SKM-1 (cell line): ENCODE results near the gene INPP5A.
A peak's percentile ranks its signal among the peaks of the same experiment; 100 is the strongest.

Experiments used
- DNase-seq: peaks from one replicate; lab custom pipeline; 2025; ENCODE audit not compliant: unreplicated experiment; lab: John Stamatoyannopoulos, UW

INPP5A gene

DNA sequence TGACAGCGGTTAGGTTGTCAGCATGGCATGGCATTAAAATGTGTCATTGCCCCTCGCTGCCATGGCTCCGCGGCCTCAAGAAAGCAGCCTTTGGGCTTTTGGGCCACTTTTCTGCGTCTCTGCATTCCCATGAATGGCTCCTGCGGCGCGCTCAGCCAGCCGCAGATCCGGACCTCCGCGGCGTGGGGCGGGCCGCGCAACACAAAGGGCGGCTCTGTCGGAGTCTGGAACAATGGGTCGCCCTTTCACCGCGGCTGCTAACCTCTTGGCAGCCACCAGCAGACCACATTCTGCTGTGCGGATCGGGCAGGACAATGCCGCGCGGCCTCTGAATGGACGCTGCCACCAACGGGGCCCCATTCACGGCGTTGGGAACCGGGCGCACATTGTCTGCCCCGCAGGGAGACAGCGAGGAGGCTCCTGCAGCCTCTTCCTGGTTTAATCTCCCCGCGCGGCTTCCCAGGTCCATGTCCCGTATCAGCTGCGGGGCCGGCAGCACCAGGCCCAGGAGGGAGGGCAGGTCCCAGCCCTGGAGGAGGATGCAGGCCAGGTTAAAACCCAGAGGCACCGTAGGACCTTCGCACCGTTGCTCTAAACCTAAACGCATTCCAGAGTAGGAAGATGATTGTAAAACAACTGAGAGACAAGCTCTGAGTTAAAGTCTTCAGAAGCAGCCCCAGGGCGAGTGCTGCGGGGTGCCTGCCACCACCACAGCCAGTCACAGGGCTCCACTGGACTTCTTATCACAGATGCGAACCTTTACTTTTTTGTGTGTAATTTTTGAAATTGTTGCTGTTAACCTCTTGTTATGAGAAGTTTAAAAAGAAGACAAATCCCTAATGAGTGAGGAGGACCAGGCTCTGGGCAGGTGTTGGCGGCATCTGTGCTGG, 176.8 kb downstream of the INPP5A start:
- DNase-seq, result no peak

DNA sequence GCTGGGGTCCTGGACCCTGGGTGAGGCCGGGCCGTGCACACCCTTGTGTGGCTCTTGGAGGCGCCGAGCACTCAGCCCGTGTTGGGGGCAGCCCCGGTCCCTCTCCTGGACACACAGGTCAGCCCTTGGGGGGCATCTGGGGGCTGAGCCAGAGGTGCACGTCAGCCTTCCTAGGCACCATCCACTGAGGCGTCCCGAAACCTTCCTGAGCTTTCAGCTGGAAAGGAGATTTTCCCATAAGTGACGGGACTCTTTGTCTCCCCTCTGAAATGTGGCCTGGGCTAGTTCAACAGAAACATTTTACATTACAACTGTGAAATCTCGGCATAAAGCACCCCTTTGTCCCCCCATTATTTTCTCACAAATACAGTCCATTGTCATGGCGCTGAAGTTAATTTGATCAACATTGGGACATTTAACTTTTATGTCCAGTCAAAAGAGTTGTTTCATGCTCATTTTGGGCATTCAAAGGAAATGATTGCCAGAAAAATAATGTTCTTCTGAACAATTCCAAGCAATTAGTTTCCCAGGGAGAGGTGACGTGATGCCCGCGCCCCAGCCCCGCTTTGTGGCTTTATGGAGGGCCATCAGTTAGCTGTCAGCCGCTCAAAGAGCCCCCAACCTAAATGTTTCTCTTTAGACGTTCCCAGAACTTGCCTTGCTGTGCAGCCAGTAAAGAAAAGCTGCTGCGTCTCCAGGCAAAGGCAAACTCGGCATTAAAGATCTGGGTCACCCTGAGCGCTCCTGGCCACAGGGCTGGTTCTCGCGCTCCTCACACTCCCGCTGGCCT, 177.6 kb downstream of the INPP5A start:
- DNase-seq, result no peak

DNA sequence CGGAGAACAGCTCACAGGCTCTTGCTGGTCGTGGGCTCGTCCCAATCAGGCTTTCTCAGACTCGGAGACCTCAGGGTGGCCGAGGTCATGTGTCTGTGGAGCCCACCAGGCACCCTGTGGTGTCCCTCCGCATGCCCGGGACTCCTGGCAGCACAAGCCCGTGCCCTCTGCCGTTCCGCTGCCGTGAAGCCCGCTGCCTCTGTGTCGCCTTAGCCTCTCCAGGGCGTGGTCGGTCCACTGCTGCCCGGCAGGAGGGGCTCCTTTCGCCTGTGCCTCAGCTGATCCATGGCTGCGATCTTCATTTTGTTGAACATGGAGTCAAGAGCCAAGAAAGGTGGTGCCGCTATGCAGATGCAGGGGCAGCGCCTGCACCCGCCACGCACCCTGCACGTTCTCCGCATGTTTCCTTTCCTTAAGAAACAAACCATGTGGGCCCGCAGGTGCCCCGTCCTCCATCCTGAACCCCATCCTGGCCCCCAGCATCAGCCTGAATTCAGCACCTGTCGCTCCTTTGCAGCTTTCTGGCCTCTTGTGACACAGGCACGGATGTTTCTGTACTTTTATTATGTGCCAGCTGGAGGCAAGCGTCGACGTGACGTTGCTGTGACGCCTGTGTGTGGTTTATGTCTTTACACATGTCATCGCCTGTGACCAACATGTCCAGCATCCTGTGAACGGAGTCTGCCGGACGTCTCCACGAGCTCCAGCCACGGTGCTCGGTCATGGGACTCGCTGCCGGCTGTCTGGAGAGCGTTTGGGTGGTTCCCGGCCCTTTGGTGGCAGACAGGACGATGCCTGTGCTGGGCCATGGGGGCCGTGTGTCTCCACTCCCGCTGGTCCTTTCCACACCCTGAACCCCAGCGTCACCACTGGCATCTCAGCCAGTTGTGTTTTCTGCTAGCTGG, 178.4 kb downstream of the INPP5A start:
- DNase-seq, result no peak

DNA sequence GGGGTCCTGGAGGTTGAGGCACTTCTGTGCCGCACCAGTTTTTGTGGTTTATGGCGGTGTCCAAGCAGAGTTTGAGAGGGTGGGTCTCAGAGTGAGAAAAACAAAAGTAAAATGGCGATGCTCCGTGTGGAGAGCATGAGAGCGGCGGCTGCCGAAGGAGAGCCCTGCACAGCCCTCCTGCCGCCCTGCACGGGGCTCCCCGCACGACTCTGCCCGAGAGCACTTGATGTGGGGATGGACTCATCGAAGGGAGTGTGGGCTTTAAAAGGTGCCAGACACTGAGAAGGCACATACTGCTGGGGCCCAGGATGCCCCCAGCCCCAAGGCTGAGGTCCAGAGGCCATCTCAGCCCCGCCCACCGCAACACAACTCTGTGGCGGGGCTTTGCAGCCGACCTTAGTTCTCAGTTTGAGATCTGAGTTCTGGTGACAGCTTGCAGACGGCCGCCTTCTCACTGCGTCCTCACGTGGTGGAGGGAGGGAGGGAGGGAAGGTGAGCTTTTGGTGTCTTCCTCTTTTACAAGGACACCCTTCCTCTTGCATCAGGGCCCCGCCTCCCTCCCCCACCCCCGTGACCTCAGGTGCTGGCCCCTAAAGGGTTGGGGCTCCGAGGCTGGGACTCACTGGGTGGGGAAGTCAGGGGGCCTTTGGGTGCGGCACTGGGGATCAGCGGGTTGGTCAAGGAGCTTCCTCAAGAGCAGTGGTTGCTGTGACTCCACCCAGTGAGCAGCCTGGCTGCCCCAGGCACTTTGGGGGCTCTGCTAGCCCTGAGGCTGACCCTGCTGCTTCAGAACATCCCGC, 179.3 kb downstream of the INPP5A start:
- DNase-seq, result peak; percentile 63

DNA sequence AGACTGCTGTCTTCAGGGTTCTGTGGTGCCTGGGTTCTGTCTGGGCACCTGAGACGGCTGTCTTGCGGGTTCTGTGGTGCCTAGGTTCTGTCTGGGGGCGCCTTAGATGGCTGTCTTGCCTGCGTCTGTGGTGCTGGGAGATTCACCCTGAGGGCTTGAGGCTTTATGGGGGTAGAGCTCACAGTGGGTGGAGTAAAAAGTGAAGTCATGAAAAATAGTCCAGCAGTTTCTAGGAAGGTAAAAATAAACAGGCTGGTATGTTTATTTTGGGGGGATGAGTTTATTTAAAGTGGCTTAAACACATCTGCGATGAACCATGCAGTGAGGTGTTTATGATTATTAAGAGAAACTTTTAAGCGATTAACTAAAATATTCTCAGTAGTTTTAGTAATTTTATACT, 184.1 kb downstream of the INPP5A start:
- DNase-seq, result no peak

DNA sequence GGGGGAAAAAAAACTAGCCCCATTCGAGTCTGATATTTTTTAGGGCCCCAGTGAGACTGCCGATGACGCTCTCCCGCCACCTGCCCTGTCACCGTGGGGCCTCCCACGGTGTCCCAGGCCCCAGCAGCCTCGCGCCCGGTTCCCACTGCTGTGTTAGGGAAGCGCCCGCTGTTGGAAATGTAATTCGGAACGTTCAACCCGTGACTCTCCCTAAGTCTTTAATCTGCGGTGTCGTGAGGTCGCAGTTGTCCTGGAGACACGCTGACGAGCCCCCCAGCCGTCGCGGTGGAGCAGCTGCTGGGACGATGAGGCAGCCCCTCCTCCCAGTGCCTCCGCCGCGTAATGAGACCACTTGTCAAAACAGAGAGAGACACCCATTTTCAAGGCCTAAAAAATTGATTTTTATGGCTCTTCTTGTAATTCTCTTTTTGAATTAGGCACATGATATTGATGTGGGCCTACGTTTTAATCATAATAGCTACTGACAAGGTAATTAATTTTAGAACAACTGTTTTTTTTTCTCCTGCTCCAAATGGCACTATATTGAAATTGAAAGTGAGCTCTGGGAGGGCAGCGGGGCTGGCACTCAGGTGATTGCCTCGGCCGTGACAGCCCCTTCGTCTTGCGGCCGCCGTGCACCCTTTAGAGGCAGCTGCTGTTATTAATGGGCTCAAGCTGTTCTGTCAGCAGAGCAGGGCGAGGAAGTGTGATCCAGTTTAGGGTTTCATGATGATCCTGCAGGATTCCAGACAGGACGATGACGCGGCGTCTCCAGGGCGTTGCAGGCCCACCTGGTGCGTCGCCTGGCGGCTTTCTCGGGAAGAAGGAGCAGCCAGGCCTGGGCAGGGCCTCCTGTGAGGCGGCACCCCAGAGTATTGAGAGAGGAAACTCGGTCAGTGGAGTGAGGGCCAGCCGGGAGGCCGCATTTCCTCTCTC, 185.1 kb downstream of the INPP5A start:
- no peak for DNase-seq

DNA sequence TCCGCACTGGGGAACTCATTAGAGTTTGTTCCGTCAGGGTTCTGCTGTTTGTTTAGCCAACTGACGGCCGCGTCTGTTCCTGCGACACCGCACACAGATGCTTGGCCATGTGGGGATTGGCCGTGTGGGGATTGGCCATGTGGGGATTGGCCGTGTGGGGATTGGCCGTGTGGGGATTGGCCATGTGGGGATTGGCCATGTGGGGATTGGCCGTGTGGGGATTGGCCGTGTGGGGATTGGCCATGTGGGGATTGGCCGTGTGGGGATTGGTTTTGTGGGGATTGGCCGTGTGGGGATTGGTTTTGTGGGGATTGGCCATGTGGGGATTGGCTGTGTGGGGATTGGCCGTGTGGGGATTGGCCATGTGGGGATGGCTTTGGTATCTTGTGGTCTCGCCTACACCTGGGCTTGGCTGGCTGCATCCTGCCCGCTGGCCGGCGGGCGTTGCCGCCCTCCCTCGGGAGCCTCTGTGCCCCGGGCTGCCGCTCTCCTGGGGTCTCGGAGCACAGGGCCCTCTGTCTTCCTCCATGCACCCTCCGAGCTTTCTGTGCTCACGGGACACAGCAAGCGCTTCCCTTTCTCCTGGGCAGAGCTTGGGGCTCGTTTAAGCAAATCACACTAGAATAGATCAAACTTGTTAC, 185.9 kb downstream of the INPP5A start:
- no peak for DNase-seq

DNA sequence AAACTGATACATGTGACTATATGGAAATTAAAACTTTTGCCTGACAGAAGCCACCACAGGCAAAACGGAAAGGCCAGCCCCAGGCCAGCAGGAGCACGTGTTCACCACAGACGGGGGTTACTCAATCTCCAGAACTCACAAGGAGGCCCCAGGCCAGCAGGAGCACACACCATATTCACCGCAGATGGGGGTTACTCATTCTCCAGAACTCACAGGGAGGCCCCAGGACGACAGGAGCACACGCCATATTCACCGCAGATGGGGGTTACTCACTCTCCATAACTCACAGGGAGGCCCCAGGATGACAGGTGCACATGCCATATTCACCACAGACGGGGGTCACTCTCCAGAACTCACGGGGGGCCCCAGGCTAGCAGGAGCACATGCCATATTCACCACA, 186.9 kb downstream of the INPP5A start:
- peak; percentile 88 for DNase-seq

DNA sequence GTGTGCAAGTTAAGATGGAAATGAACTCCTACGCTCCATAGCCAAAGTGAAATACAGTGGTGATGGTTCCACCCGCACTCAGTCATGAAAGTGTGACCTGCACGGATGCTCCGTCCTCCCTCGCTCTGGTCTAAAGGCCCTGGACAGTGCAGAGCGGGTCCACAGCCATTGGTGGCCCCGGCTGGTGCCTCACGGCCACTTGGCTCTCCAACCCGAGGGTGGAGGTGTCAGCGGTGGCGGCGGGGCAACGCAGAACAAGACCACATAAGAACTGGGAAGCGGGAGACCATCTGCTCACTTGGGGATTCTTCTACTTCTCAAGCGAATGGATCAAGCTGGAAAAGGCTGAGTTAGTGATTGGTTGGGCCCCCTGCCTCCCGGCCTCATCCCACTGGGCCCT, 187.6 kb downstream of the INPP5A start:
- no peak for DNase-seq

DNA sequence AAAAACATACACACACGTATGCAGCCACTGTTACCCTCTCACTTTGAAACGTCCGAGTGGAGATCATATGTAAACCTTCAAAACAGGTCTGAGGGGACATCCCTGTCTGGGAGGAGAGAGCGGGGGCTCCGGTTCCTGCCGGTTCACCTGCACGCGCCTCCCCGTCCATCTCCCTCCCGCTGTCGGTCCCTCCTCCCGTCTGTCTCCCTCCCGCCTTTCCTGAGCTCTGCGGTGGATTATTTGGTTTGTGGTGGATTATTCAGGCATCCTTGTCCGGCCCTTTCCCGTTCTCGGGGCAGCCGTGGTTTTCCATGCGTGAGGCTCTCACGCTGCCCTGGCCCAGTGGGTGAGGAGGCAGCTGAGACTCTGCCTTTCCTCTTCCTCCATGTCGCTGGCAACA, 188.6 kb downstream of the INPP5A start:
- DNase-seq, result no peak

DNA sequence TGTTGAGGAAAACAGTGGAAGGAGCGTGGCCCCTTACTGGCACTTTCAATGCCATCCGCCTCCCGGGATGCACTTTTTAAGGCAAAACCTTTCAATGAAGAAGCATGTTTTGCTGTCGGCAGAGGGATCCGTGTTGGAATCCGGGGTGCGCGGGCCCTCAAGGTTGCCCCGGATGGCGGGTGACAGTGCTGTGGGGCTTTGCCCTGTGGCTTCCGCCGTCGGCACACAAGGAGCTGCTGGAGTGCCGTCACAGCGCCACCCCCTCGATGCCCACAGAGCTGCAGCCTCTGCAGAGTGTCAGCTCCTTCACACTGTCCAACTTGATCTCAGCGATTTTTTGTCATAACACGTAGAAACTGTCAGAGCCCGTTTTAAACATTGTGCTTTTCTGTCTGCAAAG, 189.4 kb downstream of the INPP5A start:
- no peak for DNase-seq

DNA sequence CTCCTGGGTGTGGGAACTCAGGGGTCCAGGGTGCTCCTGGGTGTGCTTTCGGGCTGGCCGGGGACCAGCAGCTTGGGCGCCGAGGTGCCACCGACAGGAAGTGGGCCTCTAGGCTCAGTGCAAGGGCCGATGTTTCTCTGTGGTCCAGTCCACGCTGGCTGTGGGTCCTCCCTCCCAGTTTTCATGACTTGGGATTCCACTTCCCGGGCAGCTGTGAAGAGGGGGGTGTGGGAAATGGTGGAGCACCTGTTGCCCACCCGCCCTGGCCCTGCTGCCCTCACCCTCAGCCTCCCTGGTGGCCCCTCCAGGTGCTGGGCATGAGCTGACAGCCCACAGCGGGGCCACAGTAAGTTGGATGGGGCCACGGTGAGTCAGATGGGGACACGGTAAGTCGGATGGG, 189.8 kb downstream of the INPP5A start:
- DNase-seq, result no peak

DNA sequence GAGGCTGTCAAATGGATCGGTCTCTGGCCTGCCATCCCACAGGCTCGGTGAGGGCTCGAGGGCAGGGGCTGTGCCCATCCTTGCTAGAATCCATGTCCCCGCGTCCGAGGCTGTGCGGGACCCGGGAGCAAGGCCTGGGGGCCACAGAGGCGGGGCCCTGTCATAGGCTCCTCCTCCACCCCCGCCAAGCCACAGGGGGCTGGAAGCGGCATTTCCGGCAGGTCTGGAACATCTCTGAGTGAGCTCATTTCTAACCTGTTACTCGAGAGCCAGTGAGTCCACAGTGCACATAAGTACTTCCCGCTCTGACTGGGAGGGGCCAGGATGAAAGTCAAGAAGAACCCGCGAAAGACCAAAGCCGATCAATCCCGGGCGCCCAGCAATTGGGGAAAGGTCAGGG, 190.7 kb downstream of the INPP5A start:
- DNase-seq, result no peak

DNA sequence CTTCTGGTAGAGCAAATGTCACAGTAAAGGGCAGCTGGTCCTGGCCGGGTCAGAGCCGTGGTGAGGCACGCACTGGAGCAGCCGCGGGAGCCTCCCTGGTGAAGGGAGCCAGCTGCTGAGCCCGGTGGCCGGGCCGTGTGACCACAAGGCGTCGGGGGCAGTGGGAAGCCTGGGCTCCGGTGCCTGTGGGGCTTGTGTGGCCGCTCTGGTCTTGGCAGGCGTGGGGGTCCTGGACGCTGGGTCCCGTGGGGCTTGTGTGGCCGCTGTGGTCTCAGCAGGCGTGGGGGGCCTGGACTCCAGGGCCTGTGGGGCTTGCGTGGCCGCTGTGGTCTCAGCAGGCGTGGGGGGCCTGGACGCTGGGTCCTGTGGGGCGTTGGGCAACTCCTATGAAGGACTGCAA, 191.2 kb downstream of the INPP5A start:
- no peak for DNase-seq

DNA sequence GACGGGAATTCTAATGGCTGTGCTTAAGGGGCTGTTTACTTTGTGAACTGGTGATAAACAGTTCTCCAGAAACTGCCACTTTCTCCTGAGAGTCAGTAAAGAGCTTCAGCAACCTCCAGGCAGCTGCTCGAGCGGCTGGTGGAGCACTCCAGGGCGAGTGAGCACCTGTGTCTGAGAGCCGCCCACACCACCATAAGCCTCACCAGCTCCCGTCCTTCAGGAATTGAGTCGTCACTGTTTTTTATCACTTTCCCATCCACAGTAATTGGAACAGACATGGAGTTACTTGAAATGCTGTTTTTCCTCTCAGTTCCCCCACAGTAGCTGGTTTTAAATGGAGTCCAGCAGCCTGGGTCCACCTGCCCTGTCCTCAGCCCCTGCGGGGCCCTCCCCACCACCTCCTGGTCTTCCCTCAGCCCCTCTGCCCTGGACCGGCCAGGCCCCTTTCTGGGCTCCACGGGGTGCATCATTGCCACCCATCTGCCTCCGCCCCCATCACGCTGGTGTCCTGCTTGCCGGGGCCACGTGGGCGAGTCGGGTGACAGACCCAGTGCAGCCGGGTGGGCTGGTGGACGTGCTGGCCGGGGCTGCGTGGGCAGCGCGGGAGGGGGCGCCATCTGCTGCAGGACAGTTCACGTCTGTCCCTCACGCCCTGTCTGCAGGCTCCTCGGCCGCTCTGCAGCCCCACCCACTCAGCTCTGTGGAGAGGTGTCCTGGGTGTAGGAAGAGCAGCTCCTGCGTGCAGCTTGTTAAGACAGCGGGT, 192.4 kb downstream of the INPP5A start:
- no peak for DNase-seq

DNA sequence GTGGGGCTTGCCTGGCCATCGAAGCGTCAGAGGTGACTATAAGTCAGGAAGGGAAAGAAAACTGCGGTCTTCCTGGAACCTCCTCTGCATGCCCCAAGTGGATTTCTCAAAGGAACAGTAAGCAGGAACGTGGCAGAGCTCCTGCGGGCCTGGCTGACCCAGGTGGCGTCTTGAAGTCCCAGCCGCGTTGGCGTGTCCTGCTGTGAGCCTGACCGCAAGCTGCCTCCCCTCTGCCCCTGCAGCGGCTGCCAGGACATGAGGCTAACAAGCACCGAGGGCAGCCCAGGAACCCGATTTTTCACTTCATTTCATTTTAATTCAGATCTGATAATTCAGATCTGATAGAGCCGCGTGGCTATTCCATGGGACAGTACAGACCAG, 193.0 kb downstream of the INPP5A start:
- no peak for DNase-seq

DNA sequence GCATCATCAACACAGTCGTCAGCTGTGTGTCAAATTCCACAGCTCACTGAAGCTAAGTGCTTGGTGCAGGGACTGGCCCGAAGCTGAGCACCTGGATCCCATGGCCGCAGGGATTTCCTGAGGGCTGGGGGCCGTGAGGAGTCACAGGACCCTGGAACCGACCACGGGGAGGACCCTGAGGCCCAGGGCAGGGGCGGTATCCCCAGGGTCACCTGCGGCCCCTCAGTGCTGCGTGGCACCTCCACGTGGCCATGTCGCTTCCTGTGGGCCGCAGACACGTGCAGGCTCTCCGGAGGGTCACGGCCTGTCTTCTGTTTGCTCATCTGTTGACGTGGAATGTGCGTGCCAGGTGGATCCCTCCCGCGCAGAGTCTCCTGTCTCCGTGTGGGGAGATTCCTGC, 194.9 kb downstream of the INPP5A start:
- no peak for DNase-seq

DNA sequence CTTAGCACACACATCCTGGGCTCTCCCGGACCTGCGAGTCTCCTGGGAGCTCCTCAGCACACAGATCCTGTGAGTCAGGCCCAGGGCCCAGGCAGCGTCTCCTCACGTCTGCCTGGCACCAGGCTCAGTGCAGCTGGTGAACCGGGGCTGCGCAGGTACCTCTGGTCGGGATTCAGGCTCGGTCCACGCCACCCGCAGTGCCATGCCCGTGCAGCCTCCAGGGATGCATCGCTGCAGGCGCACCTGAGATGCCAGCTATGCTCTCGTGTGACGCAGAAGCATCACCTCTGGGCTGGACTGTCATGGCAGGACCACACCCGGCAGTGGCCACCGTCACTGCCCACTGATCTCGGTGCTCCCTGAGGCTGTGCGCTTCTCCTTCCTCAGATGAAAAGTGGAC, 196.3 kb downstream of the INPP5A start:
- DNase-seq, result no peak
